Fibroblast of upper back skin (primary cell): Measurements from ENCODE around the gene PPFIBP1.
A peak's percentile ranks its signal among the peaks of the same experiment; 100 is the strongest.

Source experiments
- DNase-seq: peaks from one replicate; pipeline ENCODE4 v3.0.0-alpha.2; 2013

PPFIBP1 gene

DNA sequence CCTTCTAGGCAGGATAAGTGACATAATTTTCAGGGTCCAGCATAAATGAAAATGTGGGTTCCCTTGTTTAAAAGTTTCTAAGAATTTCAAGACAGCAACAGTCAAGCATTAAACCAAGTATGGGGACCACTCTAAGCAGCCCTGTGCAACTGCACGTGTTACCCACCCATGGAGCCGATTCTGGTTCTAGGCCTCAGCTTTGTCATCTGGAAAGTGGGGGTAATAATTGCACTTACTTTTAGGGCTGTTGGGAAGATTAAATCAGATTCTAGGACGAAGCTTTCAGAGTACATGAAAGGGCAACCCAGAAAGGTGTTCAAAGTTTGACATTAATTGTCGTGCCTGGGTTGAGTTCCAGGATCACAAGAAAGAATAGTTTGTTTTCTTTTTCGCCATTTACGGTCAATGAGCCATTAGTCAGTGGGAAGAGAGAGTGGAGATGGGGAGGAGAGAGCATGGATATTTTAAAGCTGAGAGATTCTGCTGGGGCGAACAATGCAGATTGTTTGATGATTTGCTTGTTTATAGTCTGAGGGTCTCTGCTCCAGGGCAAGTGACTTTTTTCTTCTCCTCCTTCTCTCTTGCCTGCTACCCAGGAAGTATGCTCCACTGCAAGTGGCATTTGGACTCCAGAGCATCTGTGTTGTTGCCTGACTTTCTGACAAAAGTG, 10.7 kb upstream of the PPFIBP1 start:
- DNase-seq, result no peak

DNA sequence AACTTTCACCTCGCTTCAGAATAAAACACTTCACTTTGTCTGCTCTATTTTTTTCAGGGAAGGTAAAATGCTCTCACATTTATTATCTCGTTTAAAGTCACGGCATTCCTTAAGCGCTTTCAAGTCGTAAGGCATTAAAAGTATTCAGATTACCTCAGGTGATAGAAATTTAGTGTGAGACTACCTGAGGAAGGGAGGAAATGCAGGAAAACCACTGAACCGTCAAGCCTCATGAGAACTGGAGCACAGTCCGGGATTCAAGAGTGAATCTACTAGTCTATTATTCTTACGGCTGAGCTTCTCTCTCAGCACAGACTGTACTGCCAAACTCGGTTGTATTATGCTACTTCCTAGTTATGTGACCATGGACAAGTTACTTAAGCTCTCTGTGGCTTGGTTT, 8.3 kb upstream of the PPFIBP1 start:
- DNase-seq, result no peak

DNA sequence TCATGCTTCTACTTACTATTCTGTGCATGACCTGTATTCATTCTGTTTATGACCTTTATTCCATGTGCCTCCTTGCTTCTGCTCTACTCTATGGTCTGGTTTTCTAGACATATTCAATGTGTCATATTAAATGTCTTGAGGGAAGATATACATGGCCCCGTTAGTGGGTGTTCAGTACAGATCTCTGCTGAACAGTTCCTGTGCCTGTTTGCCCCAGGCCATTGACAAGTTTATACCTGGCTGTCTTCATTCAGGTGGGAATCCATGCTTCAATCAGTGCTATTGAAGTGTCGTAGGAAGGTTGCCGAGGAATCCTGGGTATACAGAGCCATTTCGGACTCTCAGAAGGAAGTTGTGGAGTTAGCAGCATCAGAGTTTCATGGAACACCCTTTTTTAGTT, 7.4 kb upstream of the PPFIBP1 start:
- DNase-seq, result no peak

DNA sequence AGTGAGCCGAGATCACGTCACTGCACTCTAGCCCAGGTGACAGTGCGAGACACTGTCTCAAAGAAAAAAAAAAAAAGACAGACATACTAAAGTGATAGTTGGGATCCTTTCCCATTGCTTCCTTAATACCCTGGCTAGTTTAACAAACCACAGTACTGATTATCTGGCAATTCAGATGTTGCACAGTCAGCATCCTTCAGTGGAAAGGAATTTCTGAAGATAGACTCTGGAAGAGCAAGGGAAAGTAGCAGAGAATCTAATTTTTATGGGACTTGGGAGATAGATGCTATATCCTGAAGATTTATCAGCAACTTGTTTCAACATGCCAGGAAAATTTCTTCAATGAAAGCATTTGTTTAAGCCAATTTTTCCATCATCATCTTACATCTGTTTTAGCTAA, 6.5 kb upstream of the PPFIBP1 start:
- DNase-seq, result peak; percentile 53

DNA sequence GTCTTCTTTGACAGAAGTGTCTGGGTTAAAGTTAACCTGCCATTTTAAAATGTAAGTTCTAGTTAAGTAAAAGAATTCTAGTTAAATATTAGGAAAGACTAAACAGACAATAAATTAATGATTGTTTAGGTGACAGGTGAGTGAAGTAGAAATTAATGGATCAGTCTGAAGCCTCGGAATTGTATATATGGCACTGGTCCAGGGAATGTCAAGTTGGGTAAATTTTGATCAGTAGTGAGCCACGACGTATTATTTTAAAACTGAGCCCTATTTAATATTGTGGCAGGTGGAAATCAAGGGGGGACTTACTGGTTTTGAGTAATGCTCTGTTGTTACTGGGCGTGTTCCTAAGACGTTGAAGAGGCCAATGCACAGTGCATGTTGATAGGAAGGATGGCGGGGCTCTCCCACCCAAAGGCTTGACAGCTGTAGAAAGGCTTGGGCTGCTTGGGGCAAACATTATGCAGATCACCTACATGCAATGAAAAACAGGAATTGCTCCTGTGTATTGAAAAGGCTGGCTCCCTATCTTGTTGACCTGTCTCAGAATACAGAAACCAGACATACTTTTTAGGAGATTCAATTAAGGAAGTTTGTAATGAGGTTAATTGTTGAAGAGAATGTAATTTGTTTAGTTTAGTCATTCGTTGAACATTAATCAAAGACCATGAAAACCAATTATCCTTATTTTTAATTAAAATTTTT, 5.9 kb upstream of the PPFIBP1 start:
- DNase-seq, result no peak

DNA sequence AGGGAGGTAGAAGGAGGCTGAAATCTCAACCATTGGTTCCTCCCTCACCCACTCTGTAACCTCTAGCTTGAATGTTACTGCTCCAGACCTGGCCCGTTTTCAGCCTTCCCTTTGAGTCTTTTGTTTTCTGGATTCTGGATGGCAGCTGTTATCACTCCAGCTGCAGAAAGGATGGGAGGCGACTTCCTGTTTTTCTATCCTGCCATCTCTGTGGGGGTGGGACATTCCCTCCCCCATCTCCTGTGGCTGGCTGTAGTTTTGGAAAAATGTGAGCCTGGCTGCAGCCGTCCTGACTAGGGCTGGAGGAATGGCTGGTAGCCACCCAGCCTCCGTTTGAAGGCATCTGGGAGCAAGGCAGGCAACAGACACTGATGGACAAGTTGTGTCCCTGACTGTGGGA, 2.9 kb upstream of the PPFIBP1 start:
- DNase-seq, result peak; percentile 76

DNA sequence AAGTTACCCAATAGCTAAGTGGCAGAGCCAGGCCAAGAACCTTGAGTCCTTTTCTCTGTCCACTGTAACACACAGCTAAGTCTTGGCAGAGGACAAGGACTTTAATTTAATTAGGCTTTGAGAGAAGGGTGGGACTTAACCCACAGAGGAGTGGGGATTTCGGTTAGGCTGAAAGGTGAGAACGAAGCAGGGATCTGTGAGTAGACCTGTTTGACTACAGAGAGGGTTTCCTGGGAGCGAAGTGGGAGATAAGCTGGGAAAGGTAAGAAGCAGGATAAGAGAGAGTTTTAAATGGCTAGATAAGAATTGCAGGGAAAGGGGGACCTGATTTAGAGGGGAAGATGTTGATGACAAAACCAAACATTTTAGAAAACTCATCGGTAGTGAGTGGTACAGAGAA, 2.0 kb upstream of the PPFIBP1 start:
- no peak for DNase-seq

DNA sequence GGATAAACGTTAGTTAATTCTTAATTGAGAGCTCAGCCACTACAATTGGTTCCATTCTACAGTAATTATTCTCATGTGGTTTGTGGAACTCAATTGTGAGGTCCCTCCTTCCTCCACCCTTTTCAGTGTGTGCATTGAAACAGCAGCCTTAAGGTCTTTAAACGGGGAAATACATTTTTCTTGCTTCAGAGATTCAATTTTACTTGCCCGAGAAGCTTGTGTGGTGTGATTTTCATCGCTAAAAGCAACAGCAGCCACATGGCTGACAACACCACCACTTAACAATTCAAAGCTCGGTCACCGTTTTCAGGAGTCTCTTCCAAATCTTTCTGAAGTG, 733 bp upstream of the PPFIBP1 start:
- no peak for DNase-seq

DNA sequence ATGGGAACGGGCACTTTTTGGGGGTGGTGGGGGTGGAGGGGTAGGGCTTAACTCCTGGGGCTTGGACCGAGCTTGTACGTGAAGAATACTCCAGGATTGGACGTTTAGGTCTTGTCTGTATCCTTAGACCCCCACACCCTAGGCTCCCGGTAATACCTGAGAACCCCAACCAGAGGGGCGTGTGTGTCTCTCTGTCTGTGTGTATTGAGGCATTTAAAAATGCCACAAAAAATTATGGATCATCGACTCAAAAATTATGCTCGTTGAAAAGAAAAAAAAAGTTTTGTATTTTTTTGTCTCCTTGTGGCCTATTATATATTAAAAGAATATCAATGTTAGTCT, 459 bp downstream of the PPFIBP1 start:
- DNase-seq, result no peak

DNA sequence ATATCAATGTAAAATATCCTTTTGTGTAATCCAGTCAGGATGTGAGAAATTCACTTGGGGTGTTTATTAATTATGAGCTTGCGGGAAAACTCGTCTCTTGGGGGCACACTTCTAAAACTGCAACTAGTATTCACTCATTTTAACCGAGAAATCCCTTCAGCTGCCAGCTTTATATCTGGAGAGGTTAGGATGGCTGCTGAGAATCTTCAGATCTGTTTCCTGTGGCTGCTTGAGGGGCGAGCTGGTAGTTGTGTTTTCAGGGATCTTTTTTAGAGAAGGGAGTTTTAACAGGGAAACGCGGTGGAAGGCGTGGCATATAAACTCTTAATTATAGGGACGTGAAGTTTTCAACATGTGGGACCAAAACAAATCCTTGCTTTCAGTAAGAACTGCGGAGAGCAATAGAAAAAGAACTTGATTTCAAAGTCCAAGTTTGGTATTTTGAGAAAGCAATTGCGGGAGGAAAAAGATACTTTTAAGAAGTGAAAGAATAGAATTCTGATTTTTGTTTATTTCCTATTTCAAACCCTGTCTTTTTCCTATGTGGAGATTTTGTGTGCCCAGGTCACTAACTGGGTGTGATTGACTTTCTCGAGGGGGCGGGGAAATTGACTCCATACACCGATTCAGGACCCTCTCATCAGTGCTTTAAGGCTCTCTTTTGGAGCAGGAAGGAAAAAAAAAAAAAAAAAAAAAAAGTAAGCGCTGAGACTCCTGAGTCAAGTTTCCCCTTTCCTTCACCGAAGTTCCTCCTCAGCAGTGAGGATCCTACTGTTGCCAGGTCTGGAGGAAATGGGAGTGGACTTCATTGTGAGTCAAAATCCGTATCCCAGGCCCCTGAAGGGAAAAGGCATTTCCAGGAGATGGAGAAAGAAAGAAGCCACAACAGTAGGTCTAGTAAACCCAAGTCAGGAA, 1.1 kb downstream of the PPFIBP1 start:
- DNase-seq, result peak; percentile 79

DNA sequence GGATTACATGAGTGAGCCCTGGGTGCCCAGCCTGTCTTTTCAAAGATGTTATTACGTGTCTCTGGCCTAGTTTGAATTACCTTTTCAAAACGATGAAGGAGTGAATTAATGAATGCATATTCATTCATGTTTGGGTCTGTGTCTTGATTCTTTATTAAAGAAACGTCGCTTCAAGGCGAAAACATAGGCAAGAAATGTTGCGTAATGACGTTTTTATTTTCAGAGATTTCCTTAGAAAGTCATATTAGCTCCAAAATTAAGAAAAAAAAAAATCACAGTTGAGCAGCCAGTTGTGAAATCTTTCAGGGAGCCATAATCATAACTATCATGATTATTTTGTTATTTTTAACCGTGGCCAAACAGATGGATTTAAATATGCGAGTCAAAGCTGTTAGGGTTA, 3.5 kb downstream of the PPFIBP1 start:
- DNase-seq, result no peak

DNA sequence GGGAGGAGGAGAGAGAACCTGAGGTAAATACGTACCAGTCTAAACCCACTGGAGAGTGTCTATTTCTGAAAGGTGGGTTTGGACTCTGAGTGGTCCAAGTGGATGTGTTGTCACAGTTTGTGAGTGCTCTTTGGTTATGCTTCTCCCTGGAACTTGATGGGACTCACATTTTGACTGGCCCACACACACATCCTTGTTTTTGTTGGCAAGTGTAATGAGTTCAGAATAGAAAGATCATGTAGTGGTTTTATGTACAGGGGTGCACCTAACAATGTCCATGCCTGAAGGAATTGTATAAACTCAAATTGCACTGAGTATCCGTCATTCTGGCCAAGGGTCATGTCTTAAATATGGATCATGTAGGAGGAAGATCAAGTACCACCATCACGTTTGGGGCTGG, 4.8 kb downstream of the PPFIBP1 start:
- DNase-seq, result no peak

DNA sequence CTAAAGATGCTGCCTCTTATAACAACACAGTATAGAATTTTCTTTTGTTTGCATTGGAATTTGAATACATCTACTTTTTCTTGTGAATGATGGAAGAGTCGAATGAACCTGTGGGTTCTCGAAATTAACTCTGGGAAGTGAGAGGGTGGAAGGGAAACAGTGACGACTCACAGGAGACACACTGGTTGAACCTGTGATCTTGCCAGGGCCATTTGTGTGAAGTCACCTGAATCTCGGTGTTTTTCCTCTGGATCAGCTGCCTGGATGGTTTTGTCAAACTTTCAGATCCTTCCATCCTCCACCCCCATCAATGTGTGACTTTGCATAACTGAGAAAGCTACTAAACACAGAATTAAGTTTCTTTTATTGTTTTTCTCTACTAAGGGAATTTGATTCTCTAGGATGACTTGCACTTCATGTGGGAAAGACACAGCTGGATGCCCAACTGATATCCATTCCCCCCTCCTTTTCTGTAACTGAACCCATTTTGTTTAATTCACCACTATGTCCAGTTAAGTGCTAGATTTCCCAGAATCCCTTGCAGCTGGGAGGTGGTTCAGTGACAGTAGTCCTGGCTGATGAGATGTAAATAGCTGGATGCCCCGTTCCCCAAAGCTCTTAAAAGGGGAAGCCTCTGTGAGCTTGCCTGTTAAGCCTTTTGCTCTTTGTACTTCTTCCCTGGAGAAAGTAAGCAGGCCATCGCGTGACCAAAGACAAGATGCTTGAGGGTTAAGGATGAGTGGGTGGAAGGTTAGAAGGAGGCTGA, 6.3 kb downstream of the PPFIBP1 start:
- no peak for DNase-seq

DNA sequence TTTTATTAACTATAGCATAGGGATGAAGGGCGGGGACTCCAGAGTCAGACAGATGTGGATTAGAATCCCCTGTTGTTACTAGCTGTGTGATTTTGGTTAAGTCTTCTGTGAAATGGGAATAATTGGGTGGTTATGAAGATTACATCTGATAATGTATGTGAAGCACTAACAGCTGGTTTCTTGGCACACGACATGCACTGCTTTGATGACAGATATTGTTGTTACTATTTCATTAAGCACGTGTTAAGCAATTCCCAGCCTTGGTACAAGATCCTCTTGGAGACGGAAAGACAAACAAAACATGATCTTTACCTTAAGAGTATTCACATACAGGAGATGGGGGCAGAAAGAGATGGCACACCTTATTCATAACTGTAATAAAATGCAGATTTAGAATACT, 7.9 kb downstream of the PPFIBP1 start:
- DNase-seq, result no peak

DNA sequence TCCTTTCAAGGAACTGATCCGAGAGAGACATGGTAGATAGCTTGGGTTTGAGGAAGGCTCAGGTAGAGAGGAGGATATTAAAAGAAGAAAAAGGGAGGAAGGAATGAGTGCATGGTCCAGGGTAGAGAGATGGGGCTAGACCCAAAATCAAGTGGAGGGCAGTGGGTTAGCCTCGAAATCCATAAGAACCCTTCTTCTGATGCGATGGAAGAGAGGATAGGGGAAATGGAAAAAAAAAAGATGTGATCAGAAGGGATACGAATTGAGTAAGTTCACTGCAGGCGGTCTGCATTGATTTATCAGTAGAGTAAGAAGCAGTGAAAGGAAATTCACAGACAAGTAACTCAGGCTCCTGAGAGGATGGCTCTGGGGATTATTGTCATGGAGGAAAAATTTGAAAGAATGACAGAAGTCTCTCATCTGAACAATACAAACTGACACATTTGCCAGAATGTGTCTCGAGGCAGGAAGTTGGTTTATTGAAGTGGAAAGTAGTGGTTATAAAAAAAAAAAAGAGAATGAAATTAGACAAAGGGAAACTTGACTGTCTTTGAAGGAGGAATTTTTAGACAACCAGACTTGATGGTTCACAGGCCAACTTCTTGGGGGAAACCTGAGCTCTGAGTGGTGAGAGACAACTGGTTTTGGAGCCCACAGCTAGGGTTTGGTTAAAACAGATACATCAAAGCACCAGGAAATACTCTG, 10.2 kb downstream of the PPFIBP1 start:
- DNase-seq, result no peak

DNA sequence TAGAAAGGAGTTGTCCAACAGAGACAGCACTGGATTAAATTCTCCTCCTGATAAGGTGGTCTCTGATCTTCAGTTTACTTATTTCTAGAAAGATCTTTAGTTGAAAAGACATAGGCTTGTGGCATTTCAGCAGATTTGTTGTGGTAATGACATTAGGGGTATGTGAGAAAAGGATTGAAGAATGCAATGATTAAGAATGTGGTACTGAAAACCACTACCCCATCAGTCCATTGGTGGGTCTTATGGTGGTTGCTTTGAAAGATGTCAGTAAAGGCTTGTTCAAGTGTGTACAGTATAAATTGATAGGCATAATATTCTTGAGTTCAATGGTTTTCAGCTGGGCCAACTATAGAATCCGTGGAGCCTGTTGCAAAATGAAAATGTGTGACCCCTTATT, 10.8 kb downstream of the PPFIBP1 start:
- no peak for DNase-seq

DNA sequence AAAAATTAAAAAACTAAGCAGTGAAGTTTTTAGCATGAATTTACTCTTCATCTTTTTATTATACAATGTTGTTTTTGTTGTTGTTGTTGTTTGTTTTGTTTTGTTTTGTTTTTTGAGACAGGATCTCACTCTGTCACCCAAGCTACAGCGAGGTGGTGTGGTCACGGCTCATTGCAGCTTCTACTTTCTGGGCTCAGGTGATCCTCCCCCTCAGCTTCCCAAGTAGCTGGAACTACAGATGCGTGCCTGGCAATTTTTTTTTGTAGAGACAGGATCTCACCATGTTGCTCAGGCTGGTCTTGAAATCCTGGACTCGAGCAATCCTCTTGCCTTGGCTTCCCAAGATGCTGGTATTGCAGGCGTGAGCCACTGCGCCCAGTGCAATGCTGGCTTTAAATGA, 11.3 kb downstream of the PPFIBP1 start:
- no peak for DNase-seq

DNA sequence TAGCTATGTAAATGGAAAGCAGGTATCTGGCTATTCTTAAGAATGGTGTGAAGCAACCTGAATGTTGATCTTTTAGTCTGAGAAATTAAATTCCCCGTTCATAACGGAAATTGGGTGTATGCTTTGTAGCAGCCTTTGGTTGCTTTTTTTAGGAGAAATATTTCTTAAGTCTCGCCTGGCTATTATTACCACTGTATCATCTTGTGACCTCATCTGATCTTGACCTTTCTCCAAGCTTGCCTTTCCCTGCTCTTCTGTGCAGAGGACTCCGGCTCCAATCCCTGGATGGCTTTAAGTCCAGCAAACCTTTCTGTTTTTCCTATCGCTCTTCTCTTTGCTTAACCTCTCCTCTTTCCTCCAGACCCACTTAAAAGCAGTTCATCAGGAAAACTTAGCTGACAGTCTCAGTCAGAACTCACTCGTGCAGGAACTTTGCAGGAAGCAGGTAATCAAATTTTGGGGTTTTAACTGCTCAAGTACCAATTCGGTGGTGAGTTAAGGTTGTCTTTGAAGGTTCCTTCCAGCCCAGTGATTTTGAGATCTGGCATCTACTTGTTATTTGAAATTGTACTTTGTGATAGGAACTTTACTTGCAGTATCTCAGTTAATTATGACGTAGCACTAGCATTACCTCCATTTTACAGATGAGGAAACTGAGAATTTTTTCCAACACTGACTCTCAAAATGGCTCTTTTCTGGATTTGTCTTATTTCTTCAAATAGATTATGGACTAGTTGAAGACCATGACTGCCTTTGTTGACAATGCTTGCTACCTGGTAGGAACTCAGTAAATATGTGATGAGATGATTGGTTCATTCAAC, 14.1 kb downstream of the PPFIBP1 start:
- DNase-seq, result no peak

DNA sequence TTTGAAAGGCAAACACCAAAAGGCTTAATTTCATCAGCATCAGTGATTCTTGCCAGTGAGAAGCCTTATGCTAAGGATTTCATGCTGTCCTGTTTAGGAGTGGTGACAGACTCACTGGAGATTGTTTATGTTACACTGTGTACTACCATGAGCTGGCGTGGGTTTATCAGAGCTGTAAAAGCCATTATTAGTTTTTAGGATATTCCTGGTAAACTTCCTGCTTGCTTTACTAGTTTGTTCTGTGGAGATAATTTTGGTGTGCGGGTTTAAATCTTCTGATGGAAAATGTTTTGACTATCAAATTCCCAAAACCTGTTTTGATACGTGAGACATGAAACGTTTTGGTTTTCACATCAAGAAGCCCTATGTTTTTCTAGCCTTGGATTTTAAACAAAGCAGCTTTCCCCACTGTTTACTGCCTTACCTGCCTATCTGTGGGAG, 15.2 kb downstream of the PPFIBP1 start:
- DNase-seq, result no peak

DNA sequence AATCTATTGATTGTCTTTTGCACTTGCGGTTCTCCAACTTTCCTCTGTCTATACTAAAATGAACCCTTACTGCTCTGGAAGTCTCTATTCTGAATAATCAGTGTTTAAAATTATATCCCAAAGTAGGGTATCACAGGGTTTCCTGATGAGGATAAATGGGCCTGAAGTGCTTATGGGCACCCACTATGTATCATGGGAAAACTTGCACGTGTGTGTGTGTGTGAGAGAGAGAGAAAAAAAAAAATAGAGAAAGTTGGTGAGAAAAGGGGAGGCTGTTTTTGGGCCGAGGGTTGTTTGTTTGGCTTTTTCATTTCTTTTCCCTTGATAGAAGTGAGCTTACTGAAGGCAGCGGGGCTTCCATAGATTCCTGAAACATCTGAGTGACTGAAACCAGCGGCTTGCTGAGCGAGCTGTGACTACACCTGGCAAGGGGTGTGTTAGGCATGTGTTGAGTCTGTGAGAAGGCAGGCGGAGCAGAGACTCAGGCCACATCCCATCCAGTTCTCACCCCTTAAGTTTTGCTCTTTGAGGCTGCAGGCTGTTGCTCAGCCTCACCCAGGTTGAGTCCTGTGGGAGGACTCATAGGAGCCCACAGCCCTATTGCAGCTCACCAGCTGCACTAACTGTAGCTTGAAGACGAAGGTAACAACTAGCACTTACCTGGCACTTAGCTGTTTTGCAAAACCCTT, 17.2 kb downstream of the PPFIBP1 start:
- DNase-seq, result no peak

DNA sequence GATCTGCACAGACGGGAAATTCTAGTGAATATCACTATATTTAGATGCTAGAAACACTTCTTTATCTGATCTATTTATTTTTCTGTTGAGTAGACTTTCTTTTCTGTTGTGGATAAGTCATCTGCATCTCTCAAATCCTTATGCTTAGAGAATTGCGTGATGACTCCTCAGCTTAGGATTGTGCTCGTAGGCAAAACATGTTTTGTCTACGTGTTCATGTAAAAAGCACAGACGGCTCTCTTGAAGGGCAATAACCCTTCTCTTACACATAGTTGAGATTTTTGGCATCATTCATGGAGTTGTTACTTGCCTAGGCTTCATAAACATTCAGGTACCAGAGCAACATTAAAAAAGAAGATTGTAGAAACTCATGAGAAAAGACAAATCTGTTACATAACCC, 18.6 kb downstream of the PPFIBP1 start:
- peak; percentile 95 for DNase-seq
